Inferior parietal cortex (tissue), 1 donor: ENCODE measurements around the gene CEP78.
A peak's percentile ranks its signal among the peaks of the same experiment; 100 is the strongest.
"Not testable (repeated sequence)": the region's sequence is repeated elsewhere in the genome, so short reads cannot be mapped to it uniquely, and the experiment has no call there.

ENCODE experiments used
- DNase-seq: peaks from one replicate; pipeline ENCODE4 v3.0.0-alpha.2; 2016; ENCODE audit errors: extremely low spot score

CEP78 gene

GRCh38 chr9:78235256-78235761 is 566 bp upstream of the CEP78 start:
- no peak for DNase-seq

- DNase-seq, result no peak
Measured at GRCh38 chr9:78236551-78236910, 656 bp downstream of the CEP78 start.

GRCh38 chr9:78238046-78239038 is 2.5 kb downstream of the CEP78 start:
- DNase-seq, result no peak

GRCh38 chr9:78239506-78239905 is 3.6 kb downstream of the CEP78 start:
- no peak for DNase-seq

GRCh38 chr9:78242041-78242440 is 6.2 kb downstream of the CEP78 start:
- DNase-seq, result no peak

- no peak for DNase-seq
Measured at GRCh38 chr9:78243130-78243529, 7.3 kb downstream of the CEP78 start.

- no peak for DNase-seq
Measured at GRCh38 chr9:78245401-78245800, 9.5 kb downstream of the CEP78 start.

GRCh38 chr9:78248635-78249034 is 12.8 kb downstream of the CEP78 start:
- no peak for DNase-seq

- no peak for DNase-seq
Measured at GRCh38 chr9:78249542-78249941, 13.7 kb downstream of the CEP78 start.

GRCh38 chr9:78252616-78253015 is 16.7 kb downstream of the CEP78 start:
- no peak for DNase-seq

- no peak for DNase-seq
Measured at GRCh38 chr9:78253285-78253684, 17.4 kb downstream of the CEP78 start.

GRCh38 chr9:78261403-78262001 is 25.6 kb downstream of the CEP78 start:
- DNase-seq, result peak; percentile 79

GRCh38 chr9:78262655-78263054 is 26.8 kb downstream of the CEP78 start:
- no peak for DNase-seq

GRCh38 chr9:78267889-78268288 is 32.0 kb downstream of the CEP78 start:
- no peak for DNase-seq

- DNase-seq, result no peak
Measured at GRCh38 chr9:78269784-78270183, 33.9 kb downstream of the CEP78 start.

GRCh38 chr9:78272307-78272706 is 36.4 kb downstream of the CEP78 start:
- DNase-seq, result no peak

- no peak for DNase-seq
Measured at GRCh38 chr9:78273761-78274160, 37.9 kb downstream of the CEP78 start.

GRCh38 chr9:78278177-78278777 is 42.4 kb downstream of the CEP78 start:
- DNase-seq, result no peak

- no peak for DNase-seq
Measured at GRCh38 chr9:78278801-78279200, 42.9 kb downstream of the CEP78 start.

- no peak for DNase-seq
Measured at GRCh38 chr9:78280982-78281668, 45.2 kb downstream of the CEP78 start.

GRCh38 chr9:78284181-78284580 is 48.3 kb downstream of the CEP78 start:
- DNase-seq, result not testable (repeated sequence)

- no peak for DNase-seq
Measured at GRCh38 chr9:78286125-78286524, 50.2 kb downstream of the CEP78 start.
